GM12878 (cell line): ENCODE measurements around the gene FAM50A.

Experiments used
- CHD2 ChIP-seq: IDR thresholded peaks from 2 replicates; pipeline ENCODE4 v1.6.1; 2011; ENCODE audit warnings: low read depth, low read length, improper control_type of control experiment, borderline replicate concordance
- CTCF ChIP-seq, 3 experiments: IDR thresholded peaks in 2 of 3; conservative IDR thresholded peaks in 1 of 3; 2 replicates each; pipeline ENCODE4 v1.5.1; 2011; ENCODE audit warnings: low read depth in 3 of 3, low read length in 3 of 3, mild to moderate bottlenecking in 3 of 3, control low read depth in 2 of 3, moderate library complexity in 2 of 3, inconsistent platforms in 1 of 3, mixed read lengths in 1 of 3; ENCODE audit not compliant: control insufficient read depth in 2 of 3, insufficient read depth in 1 of 3; ENCODE audit errors: extremely low read depth in 1 of 3
- ELK1 ChIP-seq: IDR thresholded peaks from 2 replicates; pipeline ENCODE4 v1.6.1; 2012; ENCODE audit warnings: low read depth, low read length, improper control_type of control experiment
- EZH2 ChIP-seq: IDR thresholded peaks from 2 replicates; pipeline ENCODE4 v1.6.1; 2012; ENCODE audit warnings: low read depth, mild to moderate bottlenecking, control low read depth, inconsistent platforms, low read length, borderline replicate concordance; ENCODE audit not compliant: control insufficient read depth
- HDAC2 ChIP-seq: fragments of 200-600 bp; sonication (generic); IDR thresholded peaks from 2 replicates; pipeline ENCODE4 v1.6.1; 2017
- MTA3 ChIP-seq: IDR thresholded peaks from 2 replicates; pipeline ENCODE4 v1.6.1; 2012; ENCODE audit warnings: low read length, inconsistent platforms, borderline replicate concordance
- POLR2A ChIP-seq: IDR thresholded peaks from 2 replicates; pipeline ENCODE4 v1.6.1; 2011; ENCODE audit warnings: low read depth, mild to moderate bottlenecking, low read length
- REST ChIP-seq: IDR thresholded peaks from 2 replicates; pipeline ENCODE4 v1.6.1; 2012; ENCODE audit warnings: mild to moderate bottlenecking, low read depth, low read length
- SMAD1 ChIP-seq: fragments of 450-650 bp; IDR thresholded peaks from 2 replicates; pipeline ENCODE4 v1.6.1; 2018; ENCODE audit warnings: mild to moderate bottlenecking, low read depth; ENCODE audit not compliant: partially characterized antibody
- TCF12 ChIP-seq: IDR thresholded peaks from 2 replicates; pipeline ENCODE4 v1.6.1; 2011; ENCODE audit warnings: low read depth, mild to moderate bottlenecking, low read length
- YY1 ChIP-seq: IDR thresholded peaks from 2 replicates; pipeline ENCODE4 v1.6.1; 2011; ENCODE audit warnings: low read depth, mild to moderate bottlenecking, low read length
- TF ChIP-seq, protein P1 (sequence below): IDR thresholded peaks from 2 replicates; pipeline ENCODE4 v1.6.1; 2012; ENCODE audit warnings: low read depth, low read length, improper control_type of control experiment

DNA sequence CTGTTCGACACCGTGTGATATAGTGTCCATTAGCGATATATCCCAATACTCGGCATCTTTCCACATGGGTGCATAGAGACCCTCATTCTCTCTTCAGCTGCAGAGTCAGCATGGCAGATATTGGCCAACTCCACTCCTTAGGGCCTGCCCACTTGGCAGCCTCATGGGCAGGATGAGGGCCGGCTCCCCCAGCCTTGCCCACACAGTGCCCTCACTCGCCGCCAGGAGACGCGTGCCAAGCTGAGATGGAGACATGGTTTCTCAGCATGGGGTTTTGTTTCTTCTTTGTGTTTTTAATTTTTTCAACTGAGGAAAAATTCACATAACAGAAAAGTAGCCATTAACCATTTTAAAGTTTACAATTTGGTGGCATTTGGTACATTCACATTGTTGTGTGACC, 8.9 kb downstream of the FAM50A start:
- no peak for TF ChIP-seq CTCF (IDR thresholded peaks at IDR 0.05 in 2 of 3, conservative IDR thresholded peaks at IDR 0.05 in 1 of 3; ENCODE audit: control insufficient read depth in 2 of 3, extremely low read depth in 1 of 3, insufficient read depth in 1 of 3, low read depth in 3 of 3, low read length in 3 of 3)
- TF ChIP-seq SMAD1: no peak
- no peak for TF ChIP-seq HDAC2
- no peak for TF ChIP-seq ELK1
- no peak for TF ChIP-seq MTA3
- TF ChIP-seq TCF12: no peak
- TF ChIP-seq REST: no peak
- TF ChIP-seq CHD2: no peak
- no peak for TF ChIP-seq POLR2A
- TF ChIP-seq YY1: no peak
- no peak for TF ChIP-seq EZH2
- TF ChIP-seq, protein P1, sequence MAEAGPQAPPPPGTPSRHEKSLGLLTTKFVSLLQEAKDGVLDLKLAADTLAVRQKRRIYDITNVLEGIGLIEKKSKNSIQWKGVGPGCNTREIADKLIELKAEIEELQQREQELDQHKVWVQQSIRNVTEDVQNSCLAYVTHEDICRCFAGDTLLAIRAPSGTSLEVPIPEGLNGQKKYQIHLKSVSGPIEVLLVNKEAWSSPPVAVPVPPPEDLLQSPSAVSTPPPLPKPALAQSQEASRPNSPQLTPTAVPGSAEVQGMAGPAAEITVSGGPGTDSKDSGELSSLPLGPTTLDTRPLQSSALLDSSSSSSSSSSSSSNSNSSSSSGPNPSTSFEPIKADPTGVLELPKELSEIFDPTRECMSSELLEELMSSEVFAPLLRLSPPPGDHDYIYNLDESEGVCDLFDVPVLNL: no peak
